Tibial artery (tissue), 4 donors: Measurements from ENCODE around the gene NAXD.

Source experiments
- DNase-seq, 2 donors: peaks; one replicate each; pipeline ENCODE4 v3.0.0-alpha.2; 2019
- H3K27ac ChIP-seq, 2 donors: fragments of 200-600 bp; sonication (generic) in 1 of 2; 1 replicate in 1 of 2; 2 replicates in 1 of 2; pipeline ENCODE4 v1.5.1; 2018 to 2019; ENCODE audit warnings: mild to moderate bottlenecking in 1 of 2
- H3K27me3 ChIP-seq, 2 donors: fragments of 200-600 bp; sonication (generic) in 1 of 2; one replicate each; pipeline versions ENCODE4 v1.5.1 to v1.6.0; 2016 to 2019
- H3K36me3 ChIP-seq, 3 donors: fragments of 200-600 bp; sonication (generic) in 2 of 3; one replicate each; pipeline ENCODE4 v1.5.1; 2016 to 2019; ENCODE audit warnings: mild to moderate bottlenecking in 2 of 3
- H3K4me1 ChIP-seq, 4 donors: fragments of 200-600 bp; sonication (generic) in 2 of 4; 1 replicate in 3 of 4; 2 replicates in 1 of 4; pipeline ENCODE4 v1.5.1; 2016 to 2019
- H3K4me3 ChIP-seq, 2 donors: fragments of 200-600 bp; sonication (generic) in 1 of 2; 1 replicate in 1 of 2; 2 replicates in 1 of 2; pipeline ENCODE4 v1.5.1; 2018 to 2019; ENCODE audit warnings: mild to moderate bottlenecking in 2 of 2
- H3K9me3 ChIP-seq, 3 donors: fragments of 200-600 bp; sonication (generic) in 1 of 3; one replicate each; pipeline ENCODE4 v1.5.1; 2016 to 2019
- intact Hi-C: fragments of 100-400 bp; cut with DNase I; formaldehyde crosslinking; loops from one replicate; pipeline ENCODE4 v1.15.0; 2023; ENCODE audit warnings: low total_unique reads
- TF ChIP-seq, protein P1 (sequence below), 2 experiments: fragments of 200-600 bp in 1 of 2; fragments of 450-650 bp in 1 of 2; IDR thresholded peaks; one replicate each; pipeline ENCODE4 v1.5.1; 2017 to 2019; ENCODE audit warnings: antibody characterized with exemption in 2 of 2, mild to moderate bottlenecking in 1 of 2, moderate library complexity in 1 of 2

The NAXD gene

DNA sequence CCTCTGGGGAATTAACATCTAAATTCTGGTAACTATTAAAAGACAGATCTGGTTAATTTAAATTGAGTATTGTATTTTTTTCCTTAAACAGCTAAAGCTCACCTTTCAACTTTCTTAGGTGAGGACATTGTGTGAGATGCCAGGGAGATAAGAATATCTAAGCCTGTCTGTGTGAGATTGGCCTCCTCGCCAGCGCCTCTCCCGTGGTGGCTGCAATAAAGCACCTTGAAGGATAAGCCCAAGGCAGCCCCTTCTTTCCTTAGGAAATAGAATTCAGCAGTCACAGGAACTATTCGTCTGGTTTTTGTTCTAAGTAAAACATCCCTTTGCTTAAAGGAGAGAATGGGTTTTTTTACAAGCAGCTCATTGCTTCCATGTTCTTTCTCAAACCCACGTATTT is 24.6 kb downstream of the NAXD start:
- Histone ChIP-seq H3K36me3 (peaks cover 31 to 98% (median 82%) of the 10 kb centered on the region in 3 donors), H3K4me1 (peaks cover 0 to 27% (median 18%) of the 10 kb centered on the region in 4 donors), H3K27me3 (no peaks in the 10 kb centered on the region), H3K27ac (peak overlapping the region; percentile 43 to 60), H3K9me3 (no peaks in the 10 kb centered on the region), H3K4me3 (no peak overlapping the region)
- TF ChIP-seq, protein P1, sequence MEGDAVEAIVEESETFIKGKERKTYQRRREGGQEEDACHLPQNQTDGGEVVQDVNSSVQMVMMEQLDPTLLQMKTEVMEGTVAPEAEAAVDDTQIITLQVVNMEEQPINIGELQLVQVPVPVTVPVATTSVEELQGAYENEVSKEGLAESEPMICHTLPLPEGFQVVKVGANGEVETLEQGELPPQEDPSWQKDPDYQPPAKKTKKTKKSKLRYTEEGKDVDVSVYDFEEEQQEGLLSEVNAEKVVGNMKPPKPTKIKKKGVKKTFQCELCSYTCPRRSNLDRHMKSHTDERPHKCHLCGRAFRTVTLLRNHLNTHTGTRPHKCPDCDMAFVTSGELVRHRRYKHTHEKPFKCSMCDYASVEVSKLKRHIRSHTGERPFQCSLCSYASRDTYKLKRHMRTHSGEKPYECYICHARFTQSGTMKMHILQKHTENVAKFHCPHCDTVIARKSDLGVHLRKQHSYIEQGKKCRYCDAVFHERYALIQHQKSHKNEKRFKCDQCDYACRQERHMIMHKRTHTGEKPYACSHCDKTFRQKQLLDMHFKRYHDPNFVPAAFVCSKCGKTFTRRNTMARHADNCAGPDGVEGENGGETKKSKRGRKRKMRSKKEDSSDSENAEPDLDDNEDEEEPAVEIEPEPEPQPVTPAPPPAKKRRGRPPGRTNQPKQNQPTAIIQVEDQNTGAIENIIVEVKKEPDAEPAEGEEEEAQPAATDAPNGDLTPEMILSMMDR (IDR thresholded peaks at IDR 0.05), result no peak
- no peak for DNase-seq
- intact Hi-C loops, result loop anchor here (10.0 kb wide), 1 partner anchor 185 kb away; no protein-coding TSS in a partner anchor

DNA sequence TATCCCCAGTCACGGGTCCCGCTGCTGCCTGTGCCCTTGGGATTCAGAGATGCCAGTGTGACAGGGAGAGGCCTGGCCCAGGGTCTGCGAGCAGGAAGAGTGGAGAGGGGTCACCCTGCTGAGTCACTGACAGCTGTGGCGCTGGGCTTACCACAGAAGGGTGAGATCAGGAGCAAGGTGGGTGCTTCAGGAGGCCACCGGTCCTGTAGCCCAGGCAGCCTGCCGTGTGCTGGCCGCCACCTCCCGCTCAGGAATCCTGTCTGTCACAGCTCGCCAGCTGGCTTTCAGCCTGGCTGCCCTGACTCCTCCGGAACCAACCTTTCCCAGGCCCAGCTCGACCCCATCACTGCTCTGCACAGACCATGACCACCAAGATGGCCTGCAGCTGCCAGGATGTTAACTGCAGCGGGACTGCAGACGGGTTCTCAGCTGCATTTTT is 25.3 kb downstream of the NAXD start:
- peaks cover 0 to 31% (median 22%) of the 10 kb centered on the region in 4 donors for H3K4me1 ChIP-seq
- H3K36me3 ChIP-seq, result peaks cover 24 to 94% (median 75%) of the 10 kb centered on the region in 3 donors
- TF ChIP-seq, protein P1 (IDR thresholded peaks at IDR 0.05), result no peak
- H3K27ac ChIP-seq, result peak overlapping the region; percentile 43 to 60
- DNase-seq, result peak in 1 of 2 donors; percentile 75
- intact Hi-C loops, result loop anchor here (10.0 kb wide), 1 partner anchor 186 kb away; no protein-coding TSS in a partner anchor
- H3K9me3 ChIP-seq, result no peaks in the 10 kb centered on the region
- H3K27me3 ChIP-seq, result no peaks in the 10 kb centered on the region
- no peak overlapping the region for H3K4me3 ChIP-seq

DNA sequence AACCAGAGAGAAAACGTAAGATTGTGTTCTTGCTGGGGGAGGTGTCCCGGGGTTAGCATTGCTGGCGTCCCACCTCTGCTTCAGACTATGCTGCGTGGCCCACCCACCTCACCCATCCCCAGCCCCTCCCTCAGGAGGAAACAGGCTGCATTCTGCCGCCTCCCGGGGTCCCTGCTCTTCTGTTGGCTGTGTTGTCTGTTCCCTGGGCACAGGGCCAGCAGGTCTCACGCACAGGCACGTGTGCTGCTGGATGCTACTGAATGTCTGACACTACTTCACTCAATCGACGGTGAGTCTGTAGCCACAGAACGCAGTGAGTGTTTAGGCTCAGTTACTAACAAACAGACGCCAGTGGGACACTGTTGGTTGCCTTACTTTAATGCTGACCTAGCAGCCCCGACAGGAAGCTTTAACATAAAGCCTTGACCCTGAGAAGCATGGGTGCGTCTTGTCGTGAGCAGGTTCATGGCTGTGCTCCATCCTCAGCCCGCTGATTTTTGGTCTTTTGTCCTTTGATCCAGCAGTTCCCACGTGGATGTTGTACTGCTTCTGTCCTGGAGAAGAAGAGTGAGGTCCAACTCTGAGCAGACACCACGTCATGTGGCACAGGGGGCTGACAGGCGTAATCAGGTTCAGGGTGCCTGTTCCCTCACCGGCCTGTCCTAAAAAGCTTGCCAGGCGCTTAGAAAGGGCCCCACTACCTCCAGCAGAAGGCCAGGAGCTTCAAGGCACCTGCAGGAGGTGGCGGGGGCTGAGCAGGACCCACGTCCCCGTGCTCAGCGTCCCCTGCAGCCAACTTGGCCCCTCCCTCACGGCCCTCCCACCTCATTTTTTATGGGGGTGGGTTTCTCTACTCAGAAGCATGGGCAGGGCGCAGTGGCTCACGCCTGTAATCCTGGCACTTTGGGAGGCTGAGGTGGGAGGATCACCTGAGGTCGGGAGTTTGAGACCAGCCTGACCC is 26.0 kb downstream of the NAXD start:
- Histone ChIP-seq H3K27ac (peak overlapping the region; percentile 43 to 60), H3K27me3 (no peaks in the 10 kb centered on the region), H3K4me1 (peaks cover 0 to 31% (median 22%) of the 10 kb centered on the region in 4 donors), H3K4me3 (no peak overlapping the region), H3K36me3 (peaks cover 17 to 94% (median 68%) of the 10 kb centered on the region in 3 donors), H3K9me3 (no peaks in the 10 kb centered on the region)
- intact Hi-C loops, result loop anchor here (10.0 kb wide), 1 partner anchor 187 kb away; no protein-coding TSS in a partner anchor
- TF ChIP-seq, protein P1 (IDR thresholded peaks at IDR 0.05), result no peak
- DNase-seq, result no peak

DNA sequence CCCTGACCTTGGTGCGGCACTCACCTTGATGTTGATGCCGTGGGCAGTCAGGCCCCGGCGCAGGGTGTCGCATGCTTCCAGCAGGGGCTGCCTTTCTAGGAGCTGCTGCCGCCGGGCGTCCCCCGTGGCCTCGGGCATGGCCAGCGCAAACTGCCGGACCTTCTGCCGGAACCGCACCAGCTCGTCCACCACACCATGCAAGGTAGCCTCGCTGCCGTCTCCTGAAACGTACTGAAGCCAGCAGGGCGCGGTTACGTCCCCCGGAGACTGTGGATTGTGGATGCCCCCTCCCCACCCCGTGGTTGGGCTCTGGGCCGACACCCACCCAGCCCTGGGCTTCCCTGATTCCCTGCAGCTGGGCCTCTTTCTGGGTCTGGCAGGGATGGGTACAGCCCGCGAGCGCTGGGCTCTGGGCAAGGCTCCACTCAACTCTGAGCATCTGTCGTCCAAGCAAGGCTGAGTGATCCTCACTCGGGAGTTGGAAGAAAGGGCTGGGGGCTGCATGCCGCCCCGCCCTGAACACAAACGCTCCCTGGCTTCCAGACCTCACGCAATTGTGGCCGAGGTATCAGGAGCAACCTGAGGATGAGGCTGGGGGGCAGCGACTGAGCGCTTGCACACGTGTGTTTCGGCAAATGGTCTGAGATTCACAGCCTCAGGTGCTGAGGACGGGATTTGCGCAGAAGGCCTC is 27.1 kb downstream of the NAXD start:
- TF ChIP-seq, protein P1 (IDR thresholded peaks at IDR 0.05), result no peak
- intact Hi-C loops, result loop anchor here (10.0 kb wide), 1 partner anchor 188 kb away; no protein-coding TSS in a partner anchor
- no peak for DNase-seq

DNA sequence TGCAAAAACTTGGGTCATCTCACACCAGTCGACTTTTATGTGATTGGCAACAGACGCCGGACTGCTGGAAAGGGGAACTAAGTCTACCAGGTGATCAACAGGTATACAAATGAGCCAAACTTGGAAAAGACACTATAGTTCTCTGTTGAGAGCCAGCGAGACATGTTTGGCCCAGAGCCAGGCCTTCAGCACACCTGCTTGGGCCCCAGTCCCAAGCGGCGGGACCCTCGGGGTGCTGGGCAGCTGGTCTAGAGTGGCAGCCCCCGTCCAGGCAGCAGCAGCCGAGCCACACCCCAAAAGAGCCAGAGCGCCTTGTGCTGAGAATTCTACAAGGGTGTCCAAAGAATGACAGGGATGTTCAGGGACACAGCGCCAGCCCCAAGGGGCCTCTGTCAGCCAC is 28.0 kb downstream of the NAXD start:
- Histone ChIP-seq H3K4me3 (no peak overlapping the region), H3K27me3 (no peaks in the 10 kb centered on the region), H3K4me1 (peaks cover 0 to 31% (median 22%) of the 10 kb centered on the region in 4 donors), H3K9me3 (no peaks in the 10 kb centered on the region), H3K27ac (no peak overlapping the region), H3K36me3 (peaks cover 6 to 91% (median 48%) of the 10 kb centered on the region in 3 donors)
- TF ChIP-seq, protein P1 (IDR thresholded peaks at IDR 0.05), result no peak
- intact Hi-C loops, result loop anchor here (10.0 kb wide), 1 partner anchor 189 kb away; no protein-coding TSS in a partner anchor
- DNase-seq, result no peak

More for the DNA sequence above, 27.1 kb downstream of the NAXD start:
- Histone ChIP-seq H3K36me3 (peaks cover 6 to 94% (median 57%) of the 10 kb centered on the region in 3 donors), H3K27me3 (no peaks in the 10 kb centered on the region), H3K4me3 (no peak overlapping the region), H3K4me1 (peaks cover 0 to 31% (median 22%) of the 10 kb centered on the region in 4 donors), H3K9me3 (no peaks in the 10 kb centered on the region), H3K27ac (no peak overlapping the region)
